ENCODE measurements around the gene BRAF.

- no peak for TF ChIP-seq POLR2AphosphoS5 (IDR thresholded peaks at IDR 0.05; ENCODE audit: insufficient read depth, low read depth, low read length)
- no peak for TF ChIP-seq EZH2 (IDR thresholded peaks at IDR 0.05; ENCODE audit: borderline replicate concordance, low read depth, low read length, severe bottlenecking)
- no peak for TF ChIP-seq CTCF (IDR thresholded peaks at IDR 0.05; ENCODE audit: extremely low read depth in 1 of 2, insufficient read depth in 1 of 2, low read depth in 1 of 2, low read length in 2 of 2)
- no peak for TF ChIP-seq JUN (IDR thresholded peaks at IDR 0.05; ENCODE audit: borderline replicate concordance, insufficient read depth, insufficient read length, low read depth)
- TF ChIP-seq POLR2A (IDR thresholded peaks at IDR 0.05; ENCODE audit: low read depth, low read length), result no peak
- TF ChIP-seq, protein P1, sequence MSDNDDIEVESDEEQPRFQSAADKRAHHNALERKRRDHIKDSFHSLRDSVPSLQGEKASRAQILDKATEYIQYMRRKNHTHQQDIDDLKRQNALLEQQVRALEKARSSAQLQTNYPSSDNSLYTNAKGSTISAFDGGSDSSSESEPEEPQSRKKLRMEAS (IDR thresholded peaks at IDR 0.05; ENCODE audit: insufficient read depth, insufficient read length), result no peak
- no peak for TF ChIP-seq GATA2 (IDR thresholded peaks at IDR 0.05; ENCODE audit: insufficient read depth, insufficient read length, low read depth, low read length)
- no peak for TF ChIP-seq FOS (IDR thresholded peaks at IDR 0.05; ENCODE audit: borderline replicate concordance, insufficient read depth, low read length)
These were observed 190.6 kb downstream of the BRAF start for GRCh38 chr7:140734096-140734495.

Measured in endothelial cell of umbilical vein (primary cell).